ENCODE measurements around the gene RNF144A.
A peak's percentile ranks its signal among the peaks of the same experiment; 100 is the strongest.
"Not testable (repeated sequence)": the region's sequence is repeated elsewhere in the genome, so short reads cannot be mapped to it uniquely, and the experiment has no call there.

The RNF144A gene, protein sequence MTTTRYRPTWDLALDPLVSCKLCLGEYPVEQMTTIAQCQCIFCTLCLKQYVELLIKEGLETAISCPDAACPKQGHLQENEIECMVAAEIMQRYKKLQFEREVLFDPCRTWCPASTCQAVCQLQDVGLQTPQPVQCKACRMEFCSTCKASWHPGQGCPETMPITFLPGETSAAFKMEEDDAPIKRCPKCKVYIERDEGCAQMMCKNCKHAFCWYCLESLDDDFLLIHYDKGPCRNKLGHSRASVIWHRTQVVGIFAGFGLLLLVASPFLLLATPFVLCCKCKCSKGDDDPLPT

DNA sequence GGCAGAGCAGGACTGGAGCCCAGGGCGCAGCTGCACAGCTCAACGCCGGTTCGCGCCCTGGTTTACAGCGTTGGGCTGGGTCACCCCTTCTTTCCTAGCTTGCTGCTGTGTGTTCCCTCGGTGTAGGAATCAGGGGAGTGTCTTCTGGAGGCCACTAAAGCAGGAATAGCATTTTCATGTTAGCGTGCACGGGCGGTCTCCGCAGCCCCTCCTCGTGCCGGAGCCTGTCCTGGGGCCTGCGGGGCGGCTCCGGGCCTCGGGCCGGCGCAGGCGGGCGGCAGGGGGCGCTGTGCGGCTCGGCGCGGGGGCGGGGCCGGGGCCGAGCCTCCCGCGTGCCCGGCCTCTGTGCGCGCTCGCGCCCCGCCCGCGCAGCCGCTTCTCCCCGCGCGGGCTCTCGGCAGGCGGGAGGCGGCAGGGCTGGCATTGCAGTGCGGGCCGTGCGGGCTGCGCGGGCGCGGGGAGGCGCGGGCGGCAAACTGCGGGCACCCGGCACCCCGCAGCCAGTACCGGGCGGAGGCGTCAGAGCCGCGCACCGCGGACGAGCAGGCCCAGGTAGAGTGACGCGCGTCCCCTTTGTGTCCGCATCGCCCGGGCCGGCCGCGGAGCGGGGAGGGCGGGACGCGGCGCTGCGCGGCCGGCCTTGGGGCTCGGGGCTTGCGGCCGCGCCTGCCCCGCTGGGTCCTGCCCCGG, at the start of gene RNF144A:
TSS of gene RNF144A (plus strand) at position 342 of the 690 bp plus-strand sequence. CDS start 79,515 bp downstream, outside the sequence.
- peak; percentile 75 for DNase-seq

DNA sequence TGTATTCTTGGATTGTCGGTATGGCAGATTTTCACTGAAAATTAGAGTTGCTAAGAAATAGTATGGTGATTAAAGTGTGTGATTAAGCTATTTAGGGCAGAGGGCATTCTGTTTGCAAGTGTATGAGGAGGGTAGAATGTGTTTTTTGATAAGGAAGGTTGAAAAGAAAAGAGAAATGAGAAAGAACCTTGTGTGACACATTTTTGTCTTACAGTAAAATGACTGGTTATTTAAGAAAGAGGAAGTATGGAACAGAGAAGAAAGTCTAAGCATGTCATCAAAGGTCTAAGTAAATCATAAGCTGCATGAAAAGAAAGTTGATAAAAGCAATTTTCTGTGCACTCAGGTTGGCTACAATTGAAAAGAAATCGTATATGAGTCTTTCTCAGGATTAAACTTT, 44.8 kb upstream of the RNF144A start:
- DNase-seq, result peak; percentile 71

DNA sequence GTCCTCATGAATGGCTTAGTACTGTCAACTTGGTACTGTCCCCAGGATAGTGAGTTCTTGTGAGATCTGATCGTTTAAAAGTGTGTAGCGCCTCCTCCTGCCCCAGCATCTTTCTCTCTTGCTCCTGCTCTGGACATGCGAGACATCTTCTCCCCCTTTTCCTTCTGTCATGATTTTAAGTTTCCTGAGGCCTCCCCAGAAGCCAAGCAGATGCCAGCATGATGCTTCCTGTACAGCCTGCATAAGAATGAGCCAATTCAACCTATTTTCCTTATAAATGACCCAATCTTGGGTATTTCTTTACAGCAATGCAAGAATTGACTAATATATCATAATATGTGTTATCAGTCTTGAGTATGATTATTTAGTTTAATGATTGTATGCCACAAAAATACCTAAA, 43.2 kb upstream of the RNF144A start:
- DNase-seq, result no peak

DNA sequence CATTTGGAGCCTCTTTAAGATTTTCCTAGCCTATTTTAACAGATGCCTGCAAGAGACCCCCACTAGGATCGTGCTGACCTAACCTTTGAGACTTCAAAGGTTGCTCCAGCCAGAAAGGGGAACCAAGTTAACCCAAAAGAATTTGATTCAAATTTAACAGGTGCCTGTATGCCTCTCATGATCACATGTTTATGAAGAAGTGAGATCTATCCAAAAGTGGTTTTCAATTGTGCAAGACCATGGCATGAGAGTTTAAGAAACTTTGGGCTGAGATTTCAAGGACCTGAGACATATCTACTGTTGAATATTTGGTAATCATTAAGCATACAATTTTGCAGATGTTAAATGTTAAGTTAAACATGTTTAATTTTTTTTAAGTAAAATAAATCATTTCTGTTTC, 40.9 kb upstream of the RNF144A start:
- DNase-seq, result no peak

DNA sequence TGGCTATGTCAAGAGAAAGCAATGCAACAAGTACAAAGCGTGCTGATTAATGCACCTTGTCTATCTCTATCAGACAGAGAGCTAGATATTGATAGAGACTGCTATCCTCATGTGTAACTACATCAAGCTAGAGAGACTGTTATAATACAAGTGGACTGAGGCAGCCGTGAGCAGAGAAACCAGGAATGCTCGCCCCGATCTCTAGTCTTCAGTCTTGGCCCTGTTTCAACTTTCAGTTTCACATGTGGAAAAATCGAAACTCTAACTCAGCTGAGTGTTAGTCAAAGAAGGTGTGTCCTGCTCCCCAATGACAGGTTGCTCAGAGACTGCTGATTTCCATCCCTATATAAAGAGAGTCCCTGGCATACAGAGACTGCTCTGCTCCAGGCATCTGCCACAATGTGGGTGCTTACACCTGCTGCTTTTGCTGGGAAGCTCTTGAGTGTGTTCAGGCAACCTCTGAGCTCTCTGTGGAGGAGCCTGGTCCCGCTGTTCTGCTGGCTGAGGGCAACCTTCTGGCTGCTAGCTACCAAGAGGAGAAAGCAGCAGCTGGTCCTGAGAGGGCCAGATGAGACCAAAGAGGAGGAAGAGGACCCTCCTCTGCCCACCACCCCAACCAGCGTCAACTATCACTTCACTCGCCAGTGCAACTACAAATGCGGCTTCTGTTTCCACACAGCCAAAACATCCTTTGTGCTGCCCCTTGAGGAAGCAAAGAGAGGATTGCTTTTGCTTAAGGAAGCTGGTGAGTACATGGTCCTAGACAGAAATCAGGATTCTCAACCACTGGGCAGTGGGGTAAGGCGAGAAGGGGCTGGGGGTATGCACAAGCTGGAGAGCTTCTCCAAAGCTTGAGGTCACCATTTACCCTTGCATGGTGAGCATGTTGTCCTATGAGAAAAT, 39.6 kb upstream of the RNF144A start, which contains the start of gene RSAD2:
TSS of gene RSAD2 (plus strand) at position 376 of the 903 bp plus-strand sequence. CDS start at position 400, 24 bp downstream.
- DNase-seq, result peak; percentile 93

DNA sequence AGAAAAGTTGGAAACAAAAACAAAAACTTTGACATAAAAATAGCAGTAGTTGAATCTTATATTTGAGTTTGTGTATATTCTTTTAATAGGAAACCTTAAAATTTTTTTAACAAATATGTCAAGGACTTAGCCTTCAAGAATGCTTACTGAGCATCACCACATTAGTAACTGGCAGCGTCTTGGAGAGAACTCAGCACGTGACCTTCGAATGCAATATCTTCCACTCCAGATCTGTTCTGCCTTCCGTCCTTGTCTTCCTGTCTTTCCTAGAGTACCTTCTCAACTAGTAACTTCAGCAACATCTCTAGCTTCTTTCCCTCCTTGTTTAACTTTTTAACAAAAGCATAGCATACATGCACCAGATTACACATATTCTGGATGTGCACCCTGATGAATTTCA, 38.7 kb upstream of the RNF144A start:
- DNase-seq, result peak; percentile 72

DNA sequence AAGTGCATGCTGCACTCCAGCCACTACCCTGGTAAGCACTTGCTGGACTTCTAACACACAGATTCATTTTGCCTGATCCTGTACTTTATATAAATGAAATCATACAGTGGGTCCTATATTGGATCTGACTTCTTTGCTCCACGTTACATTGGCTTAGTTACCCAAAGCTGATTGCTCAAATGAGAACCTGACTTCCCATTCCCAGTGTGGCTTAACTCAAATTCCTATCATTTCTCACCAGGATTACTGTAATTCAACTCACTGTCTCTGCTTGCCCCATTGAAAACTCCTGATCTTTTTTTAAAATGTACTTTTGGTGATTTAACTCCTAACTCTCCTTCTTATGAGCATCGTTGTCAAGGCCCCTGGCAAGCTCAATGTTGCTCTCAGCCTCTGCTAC, 38.2 kb upstream of the RNF144A start:
- DNase-seq, result no peak

DNA sequence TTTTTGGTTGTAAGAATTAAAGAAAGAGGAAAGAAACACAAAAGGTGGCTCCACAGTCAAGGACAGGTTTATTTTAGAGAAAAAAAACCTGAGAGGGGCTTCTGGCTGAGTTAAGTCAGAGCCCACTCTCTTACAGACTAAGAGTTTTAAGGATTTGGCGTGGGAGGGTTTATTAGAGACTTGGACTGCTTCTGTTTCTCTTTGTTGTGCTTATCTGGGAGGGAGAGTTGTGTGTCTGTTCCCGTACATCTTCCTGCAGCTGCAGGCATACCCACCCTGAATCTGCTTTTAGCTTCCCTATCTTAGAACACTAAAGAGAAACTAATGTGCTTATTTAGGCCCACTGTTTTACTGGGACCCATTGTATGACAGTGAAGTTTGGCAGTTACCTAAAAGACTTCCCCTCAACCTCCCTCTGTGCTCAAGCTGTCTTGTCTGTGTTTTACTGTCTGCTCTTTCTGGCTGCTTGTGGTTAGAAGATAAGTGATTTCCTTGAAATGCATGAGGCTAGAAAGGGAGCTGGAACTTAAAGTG, 36.9 kb upstream of the RNF144A start:
- DNase-seq, result peak; percentile 97

DNA sequence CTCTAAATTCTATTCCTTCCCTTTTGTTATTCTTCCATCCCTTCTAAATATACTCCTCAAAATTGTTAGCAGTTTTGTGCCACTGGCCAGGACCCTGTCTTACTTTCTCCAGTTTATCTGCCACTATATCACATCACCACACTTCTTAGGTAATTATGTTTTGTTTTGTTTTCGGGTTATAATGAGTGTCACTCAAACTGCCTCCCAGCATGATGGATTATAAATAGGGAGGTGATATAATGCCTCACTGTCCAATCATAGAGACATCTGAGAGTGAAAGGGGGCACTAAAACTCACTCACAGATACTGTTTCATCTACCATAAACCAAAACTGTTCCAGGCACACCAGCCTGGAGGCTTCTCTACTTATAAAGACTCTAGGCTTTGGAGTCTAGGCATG, 36.2 kb upstream of the RNF144A start:
- peak; percentile 70 for DNase-seq

DNA sequence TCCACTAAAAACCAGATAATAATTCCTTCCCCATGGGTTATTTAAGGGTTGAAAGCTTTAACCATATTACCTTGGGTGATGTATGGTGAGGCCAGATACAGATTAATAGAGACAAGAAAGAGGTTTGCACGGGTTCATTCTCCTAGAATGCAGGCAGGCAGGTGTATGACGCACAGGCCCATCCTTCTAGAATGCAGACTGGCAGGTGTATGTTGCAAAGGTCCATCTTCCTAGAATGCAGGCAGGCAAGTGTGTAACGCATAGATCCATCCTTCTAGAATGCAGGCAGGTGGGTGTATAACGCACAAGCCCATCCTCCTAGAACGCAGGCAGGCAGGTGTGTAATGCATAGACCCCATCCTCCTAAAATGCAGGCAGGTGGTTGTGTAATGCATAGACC, 35.7 kb upstream of the RNF144A start:
- no peak for DNase-seq

DNA sequence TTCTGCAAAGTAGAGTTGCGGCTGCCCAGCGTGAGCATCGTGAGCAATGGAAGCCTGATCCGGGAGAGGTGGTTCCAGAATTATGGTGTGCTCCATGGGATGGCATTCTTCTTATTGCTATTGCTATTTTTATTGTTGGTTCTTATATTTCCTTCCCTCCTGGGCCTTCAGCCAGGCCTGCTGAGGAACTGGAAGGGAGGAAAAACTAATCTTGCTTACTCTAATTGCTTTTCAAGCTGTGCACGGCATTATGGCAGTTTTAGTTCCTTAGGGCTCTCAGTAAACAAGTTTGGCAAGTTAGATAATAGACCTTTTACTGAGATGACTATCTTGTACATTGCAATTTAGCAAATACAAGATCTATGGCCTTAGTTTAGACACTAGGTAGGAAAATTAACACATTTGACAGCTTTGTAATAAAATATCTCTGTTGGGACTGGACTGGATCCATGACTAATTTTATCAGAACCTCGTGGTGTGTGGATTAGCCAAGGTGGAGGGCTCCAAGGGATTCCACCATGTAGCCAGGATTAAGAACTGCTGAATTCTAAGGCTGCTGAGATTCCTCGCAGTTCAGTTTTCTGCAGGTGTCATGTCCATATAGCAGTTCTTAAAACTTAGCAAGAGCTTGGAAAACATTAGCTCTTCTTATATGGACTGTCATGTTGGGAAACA, 33.6 kb upstream of the RNF144A start:
- no peak for DNase-seq

DNA sequence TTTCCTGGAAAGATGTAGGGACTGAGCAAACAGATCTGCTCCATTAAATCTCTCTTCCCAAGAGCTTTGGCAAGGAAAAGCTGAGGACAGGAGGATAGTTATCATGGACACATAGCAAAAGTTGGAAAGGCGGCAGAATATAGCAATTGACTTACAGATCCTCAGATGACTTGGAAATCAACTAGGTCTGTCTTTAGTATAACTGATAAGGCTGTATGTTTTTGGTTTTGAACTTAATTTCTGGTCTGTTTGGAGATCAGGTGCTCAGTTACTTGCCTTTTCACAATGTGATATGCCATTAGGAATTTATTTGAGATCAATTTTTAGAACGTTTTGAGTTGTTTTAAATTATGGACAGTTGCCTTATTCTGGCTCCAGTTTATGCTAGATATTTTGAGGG, 31.7 kb upstream of the RNF144A start:
- peak; percentile 74 for DNase-seq

DNA sequence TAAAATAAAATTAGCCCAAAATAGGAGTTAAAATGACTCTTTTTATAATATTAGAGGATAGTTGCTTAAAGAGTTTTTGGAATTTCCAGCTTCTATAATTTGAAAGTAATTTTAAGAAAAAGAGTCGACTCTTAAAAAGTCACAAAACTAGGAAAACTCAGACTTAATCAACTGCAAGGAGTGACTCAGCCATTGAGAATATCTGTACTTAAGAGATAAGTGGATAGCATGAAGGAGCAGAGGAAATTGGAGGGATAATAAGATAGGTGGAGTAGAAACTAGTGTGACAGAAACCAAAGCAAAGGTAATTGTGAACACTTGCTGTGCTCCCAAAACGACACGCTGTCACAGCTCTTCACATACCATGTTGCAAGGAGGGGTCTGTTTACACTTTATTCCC, 31.2 kb upstream of the RNF144A start:
- DNase-seq, result peak; percentile 88

DNA sequence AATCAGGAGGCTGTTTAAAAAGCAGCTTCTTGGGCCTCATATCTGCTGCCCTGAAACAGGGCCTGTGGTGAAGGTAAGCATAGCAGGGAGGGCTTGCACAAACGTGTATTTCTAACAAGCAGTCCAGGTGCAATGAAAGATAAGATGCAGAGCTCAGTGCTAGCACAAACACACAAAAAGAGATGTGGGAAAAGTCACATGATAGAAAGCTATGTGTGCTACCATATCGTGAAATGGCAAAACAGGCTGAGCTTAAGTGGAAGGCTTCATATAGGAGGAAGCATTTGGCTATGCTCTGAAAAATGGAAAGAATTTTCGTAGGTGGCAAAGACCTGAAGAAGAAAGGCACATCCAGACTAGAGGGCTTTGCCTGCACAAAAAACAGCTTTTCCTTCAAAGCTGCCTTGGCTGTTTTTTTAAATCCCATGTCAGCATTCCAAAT, 29.4 kb upstream of the RNF144A start:
- DNase-seq, result peak; percentile 98

DNA sequence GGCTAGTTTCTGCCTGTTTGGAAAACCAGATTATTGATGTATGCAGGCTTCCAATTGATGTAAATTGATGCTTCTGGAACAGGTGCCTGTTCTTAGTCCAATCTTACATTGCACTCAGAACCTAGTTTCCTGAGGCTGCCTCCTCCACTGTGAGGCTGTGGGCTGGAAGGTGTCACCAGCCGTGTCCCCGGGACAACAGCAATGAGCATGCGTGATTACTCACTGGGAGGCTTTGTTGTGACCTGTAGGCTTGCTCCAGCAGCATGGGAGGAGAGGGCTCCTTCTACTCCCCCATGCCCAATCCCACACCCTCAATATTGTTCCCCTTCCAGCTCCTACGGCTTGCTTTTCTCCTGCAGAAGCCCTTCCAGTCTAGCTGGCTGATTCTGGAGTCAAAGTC, 28.5 kb upstream of the RNF144A start:
- no peak for DNase-seq

DNA sequence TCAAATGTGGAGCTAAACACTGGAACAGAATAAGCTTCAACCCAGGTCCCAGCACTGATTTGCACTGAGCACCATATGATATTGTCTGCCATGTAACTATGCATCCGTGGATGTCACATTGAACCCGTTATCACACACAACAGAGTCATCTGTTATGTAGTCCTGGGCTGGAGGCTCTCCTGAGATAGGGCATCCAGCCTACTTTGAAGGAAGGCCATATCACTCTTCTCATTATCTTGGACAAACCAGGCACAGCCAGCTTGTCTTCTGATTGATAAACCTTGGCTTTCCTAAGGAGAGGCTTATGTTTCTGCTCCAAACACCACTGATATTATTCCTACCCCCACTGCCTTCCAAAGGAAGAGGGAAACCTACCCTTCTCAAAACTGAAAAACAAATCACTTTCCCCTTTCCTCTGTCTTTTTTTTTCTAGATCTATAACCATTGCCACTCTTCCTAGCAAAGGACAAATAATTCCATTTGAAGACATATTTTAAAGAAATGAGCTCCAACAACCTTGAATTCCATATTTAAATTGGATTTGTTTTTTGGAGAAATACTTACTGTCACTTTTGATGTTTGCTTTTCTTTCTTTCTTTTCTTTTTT, 23.2 kb upstream of the RNF144A start:
- peak; percentile 97 for DNase-seq

DNA sequence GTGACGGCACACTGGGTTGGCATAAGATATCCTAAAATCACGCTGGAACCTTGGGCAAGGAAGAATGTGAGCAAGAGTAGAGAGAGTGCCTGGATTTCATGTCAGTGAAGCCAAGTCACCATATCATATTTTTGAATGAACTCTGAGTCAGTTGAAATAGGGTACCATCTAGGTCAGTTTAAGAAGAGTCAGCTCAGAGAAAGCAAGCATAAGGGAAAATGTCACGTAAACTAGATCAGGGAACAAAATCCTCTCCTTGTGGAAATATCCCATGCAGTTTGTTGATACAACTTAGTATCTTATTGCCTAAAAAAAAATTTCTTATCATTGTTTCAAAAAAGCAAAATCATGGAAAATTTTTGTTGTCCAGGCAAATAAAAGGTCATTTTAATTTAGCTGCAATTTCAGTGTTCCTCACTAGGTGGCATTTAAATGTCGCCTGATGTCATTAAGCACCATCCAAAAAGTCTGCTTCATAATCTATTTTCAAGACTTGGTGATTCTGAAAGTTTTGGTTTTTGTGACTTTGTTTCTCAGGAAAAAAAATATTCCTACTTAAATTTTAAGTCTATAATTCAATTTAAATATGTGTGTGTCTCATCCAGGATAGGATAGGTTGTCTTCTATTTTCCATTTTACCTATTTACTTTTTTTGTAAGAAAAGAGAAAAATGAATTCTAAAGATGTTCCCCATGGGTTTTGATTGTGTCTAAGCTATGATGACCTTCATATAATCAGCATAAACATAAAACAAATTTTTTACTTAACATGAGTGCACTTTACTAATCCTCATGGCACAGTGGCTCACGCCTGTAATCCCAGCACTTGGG, 20.1 kb upstream of the RNF144A start:
- peak; percentile 84 for DNase-seq

DNA sequence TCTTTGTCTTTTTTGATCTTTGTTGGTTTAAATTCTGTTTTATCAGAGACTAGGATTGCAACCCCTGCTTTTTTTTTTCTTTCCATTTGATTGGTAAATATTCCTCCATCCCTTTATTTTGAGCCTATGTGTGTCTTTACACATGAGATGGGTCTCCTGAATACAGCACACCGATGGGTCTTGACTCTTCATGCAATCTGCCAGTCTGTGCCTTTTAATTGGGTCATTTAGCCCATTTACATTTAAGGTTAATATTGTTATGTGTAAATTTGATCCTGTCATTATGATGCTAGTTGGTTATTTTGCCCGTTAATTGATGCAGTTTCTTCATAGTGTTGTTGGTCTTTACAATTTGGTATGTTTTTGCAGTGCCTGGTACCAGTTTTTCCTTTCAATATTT, 14.6 kb upstream of the RNF144A start:
- DNase-seq, result not testable (repeated sequence)

DNA sequence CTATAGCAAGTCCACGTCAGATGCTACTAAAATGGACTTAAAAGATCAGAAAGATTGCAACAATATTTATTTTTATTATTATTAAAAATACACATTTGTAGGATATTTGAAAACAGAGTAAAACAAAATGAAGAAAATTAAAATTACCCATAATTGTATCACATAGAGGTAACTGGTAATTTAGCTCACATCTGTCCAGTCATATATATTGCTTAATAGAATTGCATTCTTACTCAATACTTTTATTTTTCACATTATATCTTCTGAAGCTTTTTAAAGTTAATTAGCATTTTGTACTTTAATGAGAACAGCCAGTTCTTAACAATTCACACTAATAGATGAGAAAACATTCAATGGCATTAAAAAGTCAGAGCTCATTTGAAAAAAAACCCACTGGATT, 11.5 kb upstream of the RNF144A start:
- DNase-seq, result no peak

DNA sequence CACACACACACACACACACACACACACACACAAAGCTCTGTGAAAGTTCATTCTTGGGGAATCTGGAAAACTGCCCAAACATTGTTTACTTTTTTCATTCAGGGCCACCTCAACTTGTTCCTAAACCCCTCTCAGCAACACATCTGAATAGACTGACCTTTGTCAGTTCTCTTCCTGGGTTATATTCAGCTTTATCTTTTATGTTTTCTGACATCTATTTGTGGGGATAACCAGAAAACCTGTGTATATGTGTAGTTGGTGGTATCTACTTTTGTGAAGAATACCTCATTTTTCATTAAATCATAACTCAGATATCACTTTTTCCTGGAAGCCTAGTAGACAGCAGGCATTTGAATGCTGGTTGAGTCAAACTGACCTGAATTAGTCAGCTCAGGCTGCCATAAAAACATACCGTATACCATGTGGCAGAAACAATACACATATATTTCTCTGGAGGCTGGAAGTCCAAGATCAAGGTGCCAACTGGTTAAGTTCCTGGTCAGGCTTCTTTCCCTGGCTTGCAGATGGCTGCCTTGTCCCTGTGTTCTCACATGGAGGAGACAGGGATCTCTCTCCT, 11.0 kb upstream of the RNF144A start:
- DNase-seq, result no peak

DNA sequence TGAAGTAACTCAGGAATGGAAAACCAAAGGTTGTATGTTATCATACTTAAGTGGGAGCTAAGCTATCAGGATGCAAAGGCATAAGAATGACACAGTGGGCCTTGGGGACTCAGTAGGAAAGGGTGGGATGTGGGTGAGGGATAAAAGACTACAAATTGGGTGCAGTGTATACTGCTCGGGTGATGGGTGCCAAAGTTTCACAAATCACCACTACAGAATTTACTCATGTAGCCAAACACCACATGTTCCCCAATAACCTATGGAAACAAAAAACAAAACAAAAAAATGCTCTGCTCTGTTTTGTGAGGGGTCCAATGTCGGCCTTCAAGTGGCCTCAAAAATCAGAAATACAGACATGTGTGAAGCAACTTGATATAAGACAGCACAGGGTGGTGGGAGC, 8.9 kb upstream of the RNF144A start:
- no peak for DNase-seq

Measured in hematopoietic multipotent progenitor cell treated with erythropoietin and hydrocortisone succinate and interleukin-3 and kit ligand, for 6 days (in vitro differentiated cells).